Kidney (tissue), 14 donors: ENCODE measurements around the gene AKAP13. TPM values are rescaled to one million over a fixed set of nuclear protein-coding genes. Genes with fewer than 3 reads are reported as not detected.

Experiments used
- DNase-seq, 5 donors: peaks; one replicate each; pipeline ENCODE4 v3.0.0-alpha.2; 2013 to 2020
- FAIRE-seq: peaks from 2 replicates; lab custom pipeline; 2012; peaks lifted over from hg19 to GRCh38; lab: Jason Lieb, UNC
- H3K27ac ChIP-seq, 2 donors: one replicate each; pipeline ENCODE4 v1.7.0; 2013; ENCODE audit warnings: low read depth in 2 of 2, low read length in 2 of 2, inconsistent platforms in 1 of 2
- H3K27me3 ChIP-seq: one replicate; pipeline ENCODE4 v1.7.1; 2013; ENCODE audit warnings: low read length, inconsistent platforms; ENCODE audit not compliant: control insufficient read depth, insufficient read depth
- H3K36me3 ChIP-seq, 3 donors: one replicate each; pipeline versions ENCODE4 v1.7.0 to v1.7.1; 2013; ENCODE audit warnings: low read length in 3 of 3, control low read depth in 1 of 3, inconsistent platforms in 1 of 3; ENCODE audit not compliant: insufficient read depth in 3 of 3, control insufficient read depth in 2 of 3
- H3K4me1 ChIP-seq, 3 donors: one replicate each; pipeline versions ENCODE4 v1.7.0 to v1.7.1; 2013; ENCODE audit warnings: low read length in 3 of 3, inconsistent platforms in 1 of 3, low read depth in 1 of 3; ENCODE audit not compliant: control insufficient read depth in 2 of 3, insufficient read depth in 2 of 3
- H3K4me3 ChIP-seq, 3 donors: one replicate each; pipeline versions ENCODE4 v1.7.0 to v1.8.1; 2013; ENCODE audit warnings: low read length in 3 of 3, control low read depth in 1 of 3, inconsistent platforms in 1 of 3
- H3K9ac ChIP-seq, 3 donors: one replicate each; pipeline versions ENCODE4 v1.7.0 to v1.7.1; 2013; ENCODE audit warnings: low read length in 3 of 3, control low read depth in 1 of 3, inconsistent platforms in 1 of 3
- H3K9me3 ChIP-seq, 3 donors: one replicate each; pipeline versions ENCODE4 v1.7.0 to v1.7.1; 2013; ENCODE audit warnings: low read length in 3 of 3, control low read depth in 1 of 3, inconsistent platforms in 1 of 3; ENCODE audit not compliant: control insufficient read depth in 2 of 3, insufficient read depth in 1 of 3
- CTCF ChIP-seq: IDR thresholded peaks from 3 replicates; pipeline ENCODE4 v1.5.1; 2012; ENCODE audit warnings: mild to moderate bottlenecking, moderate library complexity, borderline replicate concordance; ENCODE audit not compliant: insufficient read depth; ENCODE audit errors: extremely low read depth
- intact Hi-C: fragments of 100-400 bp; cut with DNase I; formaldehyde crosslinking; loops from one replicate; pipeline ENCODE4 v1.11.1; 2022
- polyA plus RNA-seq: library from polyadenylated mRNA; stranded (reverse); fragments of 350-450 nt; fragmentation: Illumina TruSeq; extraction: RNeasy Lipid Tissue Mini Kit (QIAGEN cat#74804); gene quantifications from one replicate; pipeline ENCODE4 v1.2.3, GENCODE V29; 2014; ENCODE audit warnings: low read depth, low replicate concordance; ENCODE audit not compliant: insufficient read depth
- total RNA-seq: library from RNA; stranded (reverse); fragmentation: NEBNext Ultra II Directional; extraction: Animal tissue kit (Norgen Biotek cat#: 25700); gene quantifications from one replicate; pipeline ENCODE4 v1.2.1, GENCODE V29; 2021
- donor health status: control.
- donor health status: control.
- donor health status: control.
- donor health status: control.
- donor health status: control.
- donor health status: DM: yes; HTN: yes; CAD: no.
- donor health status: Normal renal cell carcinoma (clear cell type).

Gene AKAP13
- total and polyA plus RNA-seq, 2 donors from 2014 or later: 18.8 to 174 TPM

GRCh38 chr15:85412066-85412465 is 31.7 kb downstream of the AKAP13 start:
- peaks cover 0 to 11% (median 9%) of the 10 kb centered on the region in 3 donors for H3K4me1 ChIP-seq
- H3K27me3 ChIP-seq: no peaks in the 10 kb centered on the region
- H3K27ac ChIP-seq: no peak overlapping the region
- FAIRE-seq: no peak
- intact Hi-C loops: no loop called here
- no peak for TF ChIP-seq CTCF
- DNase-seq: no peak
- H3K9me3 ChIP-seq: no peaks in the 10 kb centered on the region
- no peak overlapping the region for H3K9ac ChIP-seq
- H3K4me3 ChIP-seq: no peak overlapping the region
- no peaks in the 10 kb centered on the region for H3K36me3 ChIP-seq

GRCh38 chr15:85412956-85413854 is 32.8 kb downstream of the AKAP13 start:
- H3K9me3 ChIP-seq: no peaks in the 10 kb centered on the region
- intact Hi-C loops: no loop called here
- H3K27me3 ChIP-seq: no peaks in the 10 kb centered on the region
- H3K9ac ChIP-seq: no peak overlapping the region
- peaks cover 0 to 15% (median 6%) of the 10 kb centered on the region in 3 donors for H3K4me1 ChIP-seq
- DNase-seq (peak in 3 of 5 donors; percentile 24 to 89 (median 52)), FAIRE-seq (no peak)
- peak overlapping the region in 1 of 2 donors; percentile 45 for H3K27ac ChIP-seq
- TF ChIP-seq CTCF: no peak
- no peaks in the 10 kb centered on the region for H3K36me3 ChIP-seq
- H3K4me3 ChIP-seq: no peak overlapping the region

GRCh38 chr15:85414037-85414436 is 33.6 kb downstream of the AKAP13 start:
- Histone ChIP-seq H3K27me3 (no peaks in the 10 kb centered on the region), H3K9me3 (no peaks in the 10 kb centered on the region), H3K36me3 (no peaks in the 10 kb centered on the region), H3K9ac (no peak overlapping the region), H3K4me3 (no peak overlapping the region), H3K4me1 (peaks cover 0 to 15% (median 6%) of the 10 kb centered on the region in 3 donors), H3K27ac (no peak overlapping the region)
- DNase-seq: no peak
- TF ChIP-seq CTCF: no peak
- intact Hi-C loops: no loop called here
- FAIRE-seq: no peak
